GM18867 (cell line): ENCODE measurements around the gene MTHFSD.

Experiments used
- ATAC-seq: cut with Tn5 transposase; IDR thresholded peaks from one replicate; pipeline ENCODE4 v1.9.1; 2021; ENCODE audit warnings: mild to moderate bottlenecking, moderate library complexity; ENCODE audit not compliant: unreplicated experiment

MTHFSD gene

DNA sequence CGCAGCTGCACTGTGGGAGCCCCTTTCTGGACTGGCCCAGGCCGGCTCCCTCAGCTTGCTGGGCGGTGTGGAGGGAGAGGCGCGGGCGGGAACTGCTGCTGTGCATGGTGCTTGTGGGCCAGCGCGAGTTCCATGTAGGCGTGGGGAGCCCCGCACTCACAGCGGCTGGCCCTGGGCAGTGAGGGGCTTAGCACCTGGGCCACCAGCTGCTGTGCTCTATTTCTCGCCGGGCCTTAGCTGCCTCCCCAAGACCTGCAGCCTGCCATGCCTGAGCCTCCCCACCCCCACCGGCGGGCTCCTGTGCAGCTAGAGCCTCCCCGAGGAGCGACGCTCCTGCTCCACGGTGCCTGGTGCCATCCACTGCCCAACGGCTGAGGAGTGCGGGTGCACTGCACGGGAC, 1.7 kb downstream of the MTHFSD start:
- ATAC-seq: no peak

DNA sequence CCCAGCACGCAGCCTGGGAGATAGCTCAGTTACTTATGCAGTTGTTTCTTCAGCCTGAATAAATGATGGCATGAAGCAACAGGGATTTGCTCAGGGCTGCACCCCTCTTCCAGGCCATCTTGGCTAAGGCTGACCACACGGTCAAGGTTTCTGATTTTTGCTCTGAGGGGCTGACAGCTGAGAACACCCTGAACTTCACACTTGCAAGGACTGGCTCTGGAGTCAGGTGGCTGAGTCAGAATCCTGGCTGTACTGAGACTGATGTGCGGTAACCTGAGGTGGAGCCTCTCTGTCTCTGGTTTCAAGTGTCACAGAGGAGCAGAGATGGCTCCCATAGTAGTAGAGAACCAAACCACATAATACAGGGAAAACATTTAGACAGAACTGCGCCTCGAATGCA, 4.8 kb downstream of the MTHFSD start:
- no peak for ATAC-seq

DNA sequence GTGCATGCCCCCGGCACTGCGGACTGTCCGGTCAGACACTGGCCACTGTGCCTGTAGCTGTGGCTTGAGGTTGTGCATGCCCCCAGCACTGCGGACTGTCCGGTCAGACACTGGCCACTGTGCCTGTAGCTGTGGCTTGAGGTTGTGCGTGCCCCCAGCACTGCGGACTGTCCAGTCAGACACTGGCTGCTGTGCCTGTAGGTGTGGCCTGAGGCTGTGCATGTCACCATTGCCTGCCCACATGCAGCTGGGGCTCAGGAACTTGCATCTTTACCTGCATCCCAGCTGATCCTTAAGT, 5.2 kb downstream of the MTHFSD start:
- no peak for ATAC-seq

DNA sequence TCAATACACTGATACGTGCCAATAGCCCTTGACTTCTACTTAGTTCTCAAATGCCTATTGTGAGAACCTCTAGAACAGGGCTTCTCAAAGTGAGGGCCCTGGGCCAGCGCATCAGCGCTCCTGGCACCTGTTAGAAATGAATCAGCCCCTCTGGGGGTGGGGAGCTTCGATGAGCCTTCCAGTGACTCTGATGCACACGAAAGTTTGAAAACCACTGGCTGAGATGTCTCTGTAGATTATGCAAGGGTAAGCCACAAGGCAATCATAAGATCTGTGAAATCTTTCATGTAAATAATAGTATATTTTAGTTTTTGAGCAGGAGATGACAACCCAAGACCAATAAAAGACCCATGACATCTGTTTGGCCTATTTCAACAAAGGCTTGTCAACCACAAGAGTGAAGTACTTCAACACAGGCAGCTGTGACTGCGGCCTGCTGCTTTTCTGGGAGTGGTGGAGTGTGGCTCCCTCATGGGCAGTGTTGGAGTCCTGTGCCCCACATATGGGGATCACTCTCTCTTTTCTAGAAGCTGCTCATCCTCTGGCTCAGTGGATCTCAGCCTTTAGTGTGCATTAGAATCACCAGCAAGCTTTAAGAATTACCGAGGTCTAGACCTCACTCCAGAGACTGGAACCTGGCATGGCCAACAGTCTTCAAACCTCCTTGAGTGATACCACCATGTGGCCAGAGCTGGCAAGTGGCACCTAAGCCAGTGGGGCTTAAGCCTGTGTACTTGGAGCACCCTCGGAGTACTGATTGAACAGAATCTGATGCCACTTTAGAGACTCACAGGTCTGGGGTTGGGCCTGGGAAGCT, 5.8 kb downstream of the MTHFSD start:
- ATAC-seq: no peak

DNA sequence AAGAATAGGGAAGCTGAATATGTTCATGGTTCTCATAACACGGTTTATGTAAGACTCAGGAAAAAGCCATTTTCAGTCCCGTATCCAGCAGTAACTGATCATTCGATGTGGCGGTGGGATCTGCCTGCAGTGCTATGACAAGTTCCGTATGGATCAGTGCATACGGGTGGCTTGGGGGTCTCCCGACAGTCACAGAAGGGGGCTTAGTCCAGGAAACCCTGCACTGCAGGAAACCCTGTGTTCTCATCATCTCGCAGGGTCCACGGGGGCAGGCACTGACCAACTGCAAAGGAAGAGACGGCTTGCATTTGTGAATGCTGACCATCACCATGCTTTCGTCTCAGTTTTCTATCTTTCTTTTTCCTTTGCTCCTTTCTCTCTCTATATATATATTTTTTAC, 7.7 kb downstream of the MTHFSD start:
- no peak for ATAC-seq

DNA sequence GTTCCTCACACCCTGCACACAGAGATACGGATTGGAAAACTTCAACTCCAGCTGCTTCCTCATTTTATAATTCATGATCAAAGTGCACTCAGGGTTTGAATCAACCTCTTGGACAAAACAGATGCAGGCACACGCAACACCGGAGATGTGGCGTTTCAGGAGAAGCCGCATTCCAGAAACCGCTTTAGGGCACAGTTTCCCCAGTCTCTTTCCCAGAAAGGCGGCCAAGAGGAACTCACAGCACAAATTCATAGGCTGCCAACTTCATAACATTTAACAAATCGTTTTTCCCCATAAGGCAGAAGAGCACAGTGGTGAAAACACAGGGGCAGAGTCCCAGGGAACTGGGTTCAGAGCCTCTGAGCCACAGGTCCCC, 8.4 kb downstream of the MTHFSD start:
- ATAC-seq: no peak

DNA sequence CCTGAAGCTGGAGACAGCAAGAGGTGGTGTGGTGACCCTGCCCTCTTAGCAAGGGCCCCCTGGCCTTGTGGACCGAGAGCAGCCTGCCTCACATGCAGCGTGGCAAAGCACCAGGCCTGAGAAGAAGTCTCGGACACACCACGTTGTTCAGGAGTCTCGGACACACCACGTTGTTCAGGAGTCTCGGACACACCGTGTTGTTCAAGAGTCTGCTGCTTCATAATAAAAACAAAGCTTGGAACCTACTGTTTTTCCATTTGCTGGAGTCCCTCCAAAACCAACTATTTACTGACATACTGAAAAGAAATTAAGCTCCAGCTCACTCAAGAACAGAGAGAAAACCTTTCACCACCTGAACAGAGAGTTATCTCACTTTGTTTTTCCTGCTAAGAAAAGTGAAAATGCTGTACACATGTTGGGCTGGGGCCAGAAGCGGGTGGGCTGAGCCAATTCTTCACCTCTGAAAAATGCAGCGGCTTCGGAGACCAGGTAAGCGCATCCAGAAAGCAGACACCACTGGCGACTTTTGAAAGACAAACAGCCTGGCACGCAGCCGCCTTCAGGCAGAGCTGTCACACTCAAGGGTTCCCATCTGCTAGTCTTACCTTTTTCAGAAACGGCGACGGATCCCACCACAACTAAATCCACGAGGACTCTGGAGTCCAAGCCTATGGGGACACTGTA, 8.9 kb downstream of the MTHFSD start:
- ATAC-seq: no peak

DNA sequence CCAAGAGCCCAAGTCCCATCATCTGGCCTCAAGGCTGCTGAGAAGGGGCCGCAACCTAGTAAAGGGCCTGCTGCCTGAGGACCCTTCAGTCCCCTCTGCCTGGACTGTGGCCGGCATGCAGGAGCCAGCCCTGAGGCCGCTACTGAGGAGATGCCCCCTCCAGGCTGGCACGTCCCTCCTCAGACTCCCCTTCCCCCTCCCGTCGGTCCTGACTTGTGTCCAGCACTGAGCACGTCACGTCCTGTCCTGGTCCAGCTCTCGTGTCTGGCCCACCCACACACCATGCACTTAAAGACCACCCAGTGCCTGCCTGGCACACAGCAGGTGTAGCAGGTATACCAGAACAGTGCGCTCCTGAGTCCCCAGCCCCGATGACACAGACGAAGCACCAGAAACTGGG, 9.6 kb downstream of the MTHFSD start:
- ATAC-seq: no peak

DNA sequence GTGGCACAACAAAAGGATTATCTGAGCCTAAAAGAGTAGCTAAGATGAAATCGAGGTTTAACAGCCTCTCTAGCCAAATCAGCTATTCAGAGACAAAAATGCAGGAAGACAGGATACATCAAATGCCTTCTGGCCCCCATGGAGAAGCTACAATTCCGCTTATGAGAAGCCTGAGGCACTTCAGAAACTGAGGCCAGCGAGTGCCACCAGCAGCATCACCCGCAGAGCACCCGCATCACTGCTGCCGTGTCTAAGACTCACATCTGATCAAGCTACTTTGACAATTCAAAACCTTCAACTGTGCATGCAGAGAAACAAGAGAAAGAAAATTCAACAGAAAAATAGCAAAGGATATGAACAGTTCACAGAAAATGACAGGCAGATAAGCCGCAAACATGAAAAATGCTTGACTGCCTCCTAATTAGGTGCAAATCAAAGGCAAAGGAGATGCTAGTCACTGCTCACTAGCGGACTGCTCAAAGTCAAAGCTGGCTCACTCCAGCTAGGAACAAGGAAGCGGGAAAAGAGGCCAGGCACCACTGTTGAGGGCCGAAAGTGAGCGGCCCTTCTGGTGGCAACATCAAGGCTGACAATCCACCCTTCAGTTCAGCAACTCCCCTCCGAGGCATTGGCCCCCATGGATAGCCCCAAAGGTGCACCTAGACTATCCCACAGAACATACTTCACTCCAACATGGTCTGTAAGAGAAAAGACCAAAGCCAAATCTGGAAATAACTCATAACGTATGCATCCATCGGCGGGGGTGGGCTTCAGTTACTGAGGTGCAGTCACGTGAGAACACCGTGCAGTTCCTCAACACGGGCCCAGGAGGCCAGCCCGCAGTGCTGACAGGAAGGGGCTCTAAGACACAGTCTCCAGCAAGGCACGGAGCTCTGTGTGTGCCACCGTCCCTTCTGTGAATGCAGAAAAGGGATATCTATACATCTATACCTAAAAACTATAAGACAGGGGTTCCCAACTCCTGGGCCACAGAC, 12.0 kb downstream of the MTHFSD start:
- ATAC-seq: no peak

DNA sequence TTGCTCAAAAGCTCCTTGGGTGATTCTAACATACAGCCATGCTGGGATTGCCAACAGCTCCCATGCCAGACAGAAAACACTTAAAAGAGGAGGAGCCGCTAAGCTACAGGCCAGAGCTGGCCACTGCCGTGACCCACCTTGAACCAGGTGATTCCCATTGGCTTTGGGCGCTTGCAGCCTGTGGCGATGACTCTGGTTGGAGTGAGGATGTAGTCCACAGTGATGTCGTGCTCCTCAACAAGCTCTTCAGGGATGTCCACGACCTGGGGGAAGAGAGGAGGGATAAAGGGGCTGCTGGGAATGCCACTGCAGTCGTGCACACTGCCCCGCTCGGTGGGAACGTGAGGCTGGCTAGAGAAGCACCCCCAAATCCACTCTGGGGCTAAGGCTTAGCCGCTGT, 13.5 kb downstream of the MTHFSD start:
- no peak for ATAC-seq

DNA sequence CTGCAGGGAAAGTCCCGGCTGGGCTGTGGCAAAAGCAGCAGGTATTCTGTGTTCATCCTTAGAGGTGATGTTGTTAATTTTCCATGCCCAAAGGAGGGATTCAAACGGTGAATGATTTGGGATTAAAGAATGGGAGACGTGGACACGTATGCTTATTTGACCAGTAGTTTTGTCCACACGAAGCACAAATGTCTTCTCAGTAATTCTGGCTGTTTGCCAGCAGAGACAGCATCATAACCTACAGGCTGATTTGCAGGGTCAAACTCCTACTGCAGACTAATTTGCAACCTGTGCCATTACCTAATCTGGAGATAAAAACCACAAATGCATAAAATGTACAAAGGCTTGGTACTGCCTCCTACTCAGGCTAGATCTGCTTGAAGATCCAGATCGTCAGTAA, 14.1 kb downstream of the MTHFSD start:
- no peak for ATAC-seq

DNA sequence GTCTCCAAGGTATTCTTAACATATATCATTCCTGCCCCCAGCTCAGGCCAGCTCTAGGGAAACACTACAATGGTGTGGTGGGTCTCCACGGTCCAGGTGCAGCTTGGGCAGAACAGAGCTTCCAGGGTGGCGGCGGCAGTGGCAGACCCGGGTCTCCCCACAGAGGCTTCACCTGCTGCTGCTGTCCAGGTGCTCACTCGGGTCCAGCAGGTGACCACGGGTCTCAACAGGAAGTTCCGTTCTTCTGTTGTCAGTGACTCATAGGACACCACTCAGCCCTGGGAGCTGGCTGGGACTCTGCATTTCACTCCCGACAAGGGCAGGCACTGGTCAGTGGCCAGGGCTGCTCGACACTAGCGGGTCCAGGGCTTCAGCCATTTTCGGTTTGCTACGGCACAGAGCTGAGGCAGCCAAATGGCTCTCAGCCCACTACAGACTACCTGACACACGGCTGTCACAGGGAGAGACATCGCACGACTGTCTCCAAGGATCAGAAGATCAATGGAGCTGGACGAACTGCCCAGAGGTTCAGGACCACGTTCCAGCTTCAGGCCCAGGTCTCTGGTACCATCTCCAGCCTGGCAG, 16.7 kb downstream of the MTHFSD start:
- ATAC-seq: no peak

DNA sequence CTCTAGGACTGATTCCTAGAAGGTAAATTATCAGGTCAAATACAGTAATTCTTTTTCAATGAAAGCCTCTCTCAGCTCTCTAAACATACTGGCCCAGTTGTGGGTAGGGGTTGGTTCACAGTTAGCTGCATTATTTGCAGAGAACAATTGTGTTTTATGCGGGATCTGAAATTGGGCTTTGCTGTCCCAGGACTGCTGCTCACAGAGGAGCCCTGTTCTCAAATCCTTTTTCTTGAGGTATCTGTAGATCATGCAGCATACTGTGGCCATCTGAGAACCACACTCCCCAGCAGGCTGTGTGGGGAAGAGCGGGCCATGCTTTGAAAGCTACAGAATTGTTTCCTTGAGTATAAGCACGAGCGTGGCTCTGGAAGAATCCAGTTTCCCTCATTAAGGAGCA, 17.5 kb downstream of the MTHFSD start:
- ATAC-seq: no peak

DNA sequence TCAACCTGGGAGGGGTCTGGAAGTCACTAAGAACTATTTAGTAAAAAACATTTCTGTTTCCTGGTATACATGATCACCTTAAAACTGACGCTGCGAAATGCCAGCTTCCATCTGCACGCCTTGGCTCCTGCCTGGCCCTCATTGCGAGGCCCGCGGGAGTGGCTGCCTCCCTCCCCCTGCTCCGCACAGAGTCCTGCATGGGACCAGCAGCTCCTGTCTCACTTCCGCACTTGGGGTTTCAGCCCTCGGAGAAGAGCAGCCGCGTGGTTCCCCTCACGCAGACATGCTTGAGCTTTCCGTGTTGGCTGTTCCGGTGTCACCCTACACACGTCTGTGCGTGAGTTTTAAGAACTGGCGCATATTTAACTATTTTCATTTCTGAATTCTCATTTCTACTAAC, 18.4 kb downstream of the MTHFSD start:
- ATAC-seq: no peak

DNA sequence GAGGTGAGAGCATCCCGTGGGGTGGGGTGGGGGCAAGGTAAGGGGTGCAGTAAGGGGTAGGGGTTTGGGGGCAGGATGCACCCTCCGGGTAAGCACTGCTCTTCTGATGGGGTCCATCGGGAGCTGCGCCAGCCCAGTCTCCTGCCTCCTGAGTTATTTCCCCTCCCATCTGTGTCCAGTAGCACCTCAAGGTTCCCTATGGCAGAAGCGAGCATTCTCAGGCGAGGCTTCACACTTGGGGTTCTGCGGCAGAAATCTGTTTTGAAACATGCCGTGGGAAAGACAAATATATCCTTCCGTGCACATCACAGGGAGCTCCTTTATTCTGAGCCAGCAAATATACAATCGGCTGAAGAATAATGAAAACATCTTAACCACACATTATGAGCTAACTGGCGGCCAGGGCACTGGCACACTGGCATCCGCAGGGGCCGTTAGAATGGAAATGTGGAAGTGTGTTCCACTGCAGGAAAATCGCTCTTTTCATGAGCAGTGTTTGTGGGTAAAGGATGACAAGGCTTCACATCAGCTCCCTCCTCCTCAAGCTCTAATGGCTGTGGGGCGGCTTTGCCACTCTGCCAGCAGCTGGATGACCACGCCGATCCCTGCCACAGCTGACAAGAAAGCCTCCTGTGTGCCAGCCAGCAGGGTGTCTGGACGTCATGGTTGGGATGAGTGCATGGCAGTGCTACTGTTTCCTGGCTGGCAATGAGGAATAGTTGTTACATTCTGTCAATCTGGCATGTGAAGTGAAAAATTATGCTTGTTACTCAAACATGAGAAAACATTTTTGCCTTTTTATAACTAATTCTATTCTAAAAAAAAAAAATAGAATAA, 20.0 kb downstream of the MTHFSD start:
- ATAC-seq: no peak

DNA sequence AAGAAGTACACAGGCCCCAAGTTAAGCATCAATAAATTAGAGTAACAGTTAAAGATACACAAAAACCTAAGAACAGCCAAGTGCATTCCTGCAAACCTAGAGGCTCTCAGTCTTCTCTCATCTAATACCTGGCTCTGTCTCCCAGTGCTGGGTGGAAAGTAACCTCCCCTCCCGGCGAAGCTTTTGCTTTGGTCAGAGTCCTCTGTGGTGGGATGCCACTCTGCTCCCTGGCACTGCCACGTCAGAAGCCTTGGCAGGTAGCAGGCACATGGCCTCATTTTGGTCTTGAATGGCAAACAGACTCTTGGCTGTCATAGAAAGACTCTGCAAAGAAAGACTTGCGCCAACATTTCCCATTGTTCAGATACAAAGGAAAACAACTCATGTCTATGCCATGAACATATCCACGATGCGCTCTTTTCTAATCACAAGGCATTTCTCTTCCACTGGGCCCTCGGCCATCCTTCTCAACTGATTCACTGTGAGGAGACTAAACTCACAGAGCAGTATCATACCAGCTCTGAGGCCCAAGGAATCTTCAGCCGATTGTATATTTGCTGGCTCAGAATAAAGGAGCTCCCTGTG, 21.2 kb downstream of the MTHFSD start:
- no peak for ATAC-seq

DNA sequence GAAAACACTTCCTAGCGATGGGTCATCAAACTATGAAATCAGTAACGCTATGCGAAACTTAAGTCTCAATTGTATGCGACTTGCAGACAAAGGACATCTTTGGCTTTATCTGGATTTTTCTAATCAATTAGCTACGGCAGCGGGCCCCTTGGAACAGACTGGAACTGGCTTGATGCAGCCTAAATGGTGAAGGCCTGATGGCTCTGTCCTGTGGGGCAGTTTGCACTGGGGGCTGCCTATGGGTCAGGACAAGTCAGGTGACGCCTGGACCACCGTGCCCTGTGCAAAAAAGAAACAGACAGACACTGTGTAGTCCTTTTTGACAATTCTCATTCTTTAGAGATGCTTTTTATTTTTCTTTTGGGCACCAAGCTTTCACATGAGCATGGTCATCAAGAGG, 22.0 kb downstream of the MTHFSD start:
- ATAC-seq: no peak

DNA sequence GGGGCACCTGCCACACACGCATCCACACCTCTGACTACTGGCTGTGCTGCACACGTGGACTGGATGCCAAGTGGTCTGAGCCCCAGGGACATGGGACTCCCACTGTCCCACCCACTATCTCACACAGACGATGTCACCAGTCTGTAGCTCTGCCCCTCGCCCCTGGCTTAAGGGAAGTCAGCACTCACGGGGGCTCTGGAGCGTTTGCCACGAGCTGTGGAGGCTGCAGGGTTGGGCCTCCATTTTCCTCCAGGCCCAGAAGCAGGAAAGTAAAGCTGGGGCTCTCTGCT, 22.6 kb downstream of the MTHFSD start:
- no peak for ATAC-seq

DNA sequence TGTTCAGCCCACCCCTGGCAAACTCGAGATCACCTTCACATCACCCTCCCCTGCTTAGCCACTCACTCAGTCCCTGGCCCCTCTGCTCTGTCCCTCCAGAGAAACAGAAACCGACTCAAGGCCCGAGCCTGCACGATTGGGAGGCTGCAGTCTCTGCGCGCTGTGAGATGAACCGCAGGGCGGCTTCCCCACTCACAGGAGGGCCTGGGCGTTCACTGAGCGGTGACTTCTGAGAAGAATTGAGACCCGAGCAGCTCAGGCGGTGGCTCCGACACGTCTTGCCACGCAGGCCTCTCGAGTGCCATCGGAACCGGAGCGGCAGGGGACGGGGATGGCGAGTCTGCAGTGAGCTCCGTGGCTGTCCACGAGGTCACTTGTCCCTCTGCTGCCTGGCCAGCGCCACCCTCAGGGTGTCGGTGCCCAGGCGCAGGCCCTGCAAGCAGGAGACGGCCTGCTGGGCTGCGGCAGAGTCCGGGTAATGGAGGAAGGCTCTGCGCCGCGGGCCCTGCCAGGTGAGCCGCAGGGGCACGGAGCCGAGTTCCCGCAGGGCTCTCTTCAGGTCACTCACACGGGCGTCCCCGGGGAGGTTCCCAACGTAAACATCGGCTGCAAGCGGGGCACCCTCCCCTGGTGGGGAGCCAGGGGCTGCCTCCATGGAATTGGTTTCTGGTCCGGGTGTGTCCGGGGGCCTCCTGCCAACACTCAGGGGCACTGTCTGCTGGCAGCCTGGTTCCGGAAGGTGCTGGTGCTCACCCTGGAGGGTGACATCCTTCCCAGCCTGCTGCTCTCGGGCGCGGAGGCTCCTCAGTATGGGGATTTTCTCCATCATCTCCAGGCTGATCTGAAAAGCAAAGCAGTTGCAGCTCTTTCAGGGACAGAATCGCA, 23.2 kb downstream of the MTHFSD start:
- no peak for ATAC-seq
